Measurements from ENCODE around the gene PITPNB.

PITPNB gene

DNA sequence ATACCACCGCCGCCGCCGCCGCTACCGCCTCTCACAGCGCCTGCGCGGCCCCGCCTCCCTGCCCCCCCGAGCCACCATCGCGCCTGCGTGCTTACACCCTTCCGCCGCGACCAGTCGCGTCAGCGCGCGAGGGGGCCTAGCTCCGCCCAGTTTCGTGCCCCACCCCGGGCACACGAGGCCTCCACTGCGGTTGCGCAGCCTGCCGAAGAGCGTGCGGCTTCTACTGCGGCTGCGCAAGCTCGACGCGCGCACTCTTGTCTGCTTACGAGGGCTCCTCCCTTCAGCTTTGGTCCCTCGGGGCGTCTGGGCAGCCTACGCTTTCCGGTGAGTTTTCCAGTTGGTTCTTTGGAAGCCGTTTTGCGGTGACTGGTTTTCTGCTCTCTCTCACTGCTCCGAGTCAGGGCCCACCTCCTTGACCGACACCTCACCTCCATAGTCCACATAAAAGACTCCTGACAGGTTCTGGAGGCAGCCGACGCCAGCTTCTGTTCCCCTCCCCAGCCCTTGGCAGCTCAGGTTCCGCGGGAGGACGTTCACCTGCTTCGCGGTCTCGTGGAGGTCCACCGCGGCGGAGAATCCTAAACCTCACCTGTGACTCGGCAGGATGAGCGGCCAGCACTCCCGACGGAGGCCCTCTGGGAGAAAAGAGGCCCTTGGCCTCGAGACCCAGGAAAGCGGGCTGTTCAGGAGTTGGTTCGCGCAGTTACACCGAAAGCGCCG, at the start of gene PITPNB:
Gene PITPNB, minus strand, starts transcription at position 35 of the 720 bp plus-strand sequence. CDS start 65 bp downstream, outside the sequence.
- peak; percentile 58 for TF ChIP-seq POLR2A (IDR thresholded peaks at IDR 0.05; ENCODE audit: low read depth, low read length)
- FAIRE-seq (peak; percentile 86), DNase-seq (ENCODE audit: insufficient read length, low spot score) (peak; percentile 75)

DNA sequence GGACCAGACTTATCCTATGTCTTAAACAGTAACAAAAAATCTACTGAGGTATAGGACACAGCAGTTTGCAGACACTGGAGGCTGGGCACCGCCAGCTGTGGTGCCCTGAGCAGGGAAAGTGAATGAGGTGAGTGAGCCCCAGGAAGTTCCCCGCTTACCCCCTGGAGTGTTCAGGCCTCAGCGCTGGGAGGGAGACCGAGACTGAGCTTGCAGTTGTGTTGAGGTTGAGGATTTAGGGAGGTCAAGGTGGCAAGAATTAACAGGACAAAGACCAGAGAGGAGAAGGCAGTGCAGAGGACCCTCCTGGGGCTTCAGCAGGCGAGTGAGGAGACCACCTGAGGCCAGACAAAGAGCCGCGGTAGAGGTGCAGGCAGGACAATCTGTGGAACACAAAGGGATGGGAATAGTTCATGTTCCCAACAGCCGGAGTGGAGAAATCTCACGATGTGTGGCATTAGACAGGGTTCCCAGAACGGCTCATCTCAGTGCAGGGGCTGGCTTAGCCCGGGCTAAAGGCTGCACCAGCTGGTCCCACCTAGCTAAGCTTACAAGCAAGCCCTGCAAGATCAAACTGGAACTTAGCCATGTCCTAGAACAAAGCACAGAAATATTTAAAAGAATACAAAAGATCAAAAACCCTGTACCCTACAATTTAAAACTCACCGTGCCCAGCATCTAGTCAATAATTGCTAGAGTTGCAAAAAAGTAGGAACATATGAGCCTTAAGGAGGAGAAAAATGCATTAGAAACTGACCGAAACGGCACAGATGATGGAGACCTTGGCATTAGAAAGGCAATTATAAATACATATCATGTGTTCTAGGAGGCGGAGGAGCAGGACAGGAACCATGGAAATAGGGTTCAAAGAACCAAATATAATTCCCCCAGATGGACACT, 47.4 kb upstream of the PITPNB start:
- no peak for FAIRE-seq
- no peak for DNase-seq (ENCODE audit: insufficient read length, low spot score)
- no peak for TF ChIP-seq POLR2A (IDR thresholded peaks at IDR 0.05; ENCODE audit: low read depth, low read length)

GRCh38 chr22:27962268-27963044, 43.4 kb upstream of the PITPNB start:
- FAIRE-seq (no peak), DNase-seq (ENCODE audit: insufficient read length, low spot score) (no peak)
- TF ChIP-seq POLR2A (IDR thresholded peaks at IDR 0.05; ENCODE audit: low read depth, low read length), result no peak

DNA sequence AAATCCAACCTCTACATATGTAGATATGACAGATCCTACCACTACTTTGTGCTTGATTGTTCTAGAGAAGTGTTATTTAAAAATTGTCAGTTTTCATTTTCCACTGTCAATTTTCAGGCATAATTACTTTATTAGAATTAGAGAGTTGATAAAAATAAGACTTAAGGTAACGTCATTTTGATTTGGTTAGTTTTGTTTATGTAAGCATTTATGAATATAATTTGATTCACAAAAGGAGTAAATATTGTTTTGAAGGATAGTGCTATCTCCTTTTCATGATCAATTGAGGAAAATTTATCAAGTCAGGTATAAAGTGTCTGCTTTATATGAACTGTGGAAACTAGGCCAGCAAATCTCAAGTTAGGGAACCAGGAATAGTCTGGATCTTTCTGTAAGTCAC, 42.6 kb upstream of the PITPNB start:
- TF ChIP-seq POLR2A (IDR thresholded peaks at IDR 0.05; ENCODE audit: low read depth, low read length), result no peak
- DNase-seq (ENCODE audit: insufficient read length, low spot score) (no peak), FAIRE-seq (no peak)

DNA sequence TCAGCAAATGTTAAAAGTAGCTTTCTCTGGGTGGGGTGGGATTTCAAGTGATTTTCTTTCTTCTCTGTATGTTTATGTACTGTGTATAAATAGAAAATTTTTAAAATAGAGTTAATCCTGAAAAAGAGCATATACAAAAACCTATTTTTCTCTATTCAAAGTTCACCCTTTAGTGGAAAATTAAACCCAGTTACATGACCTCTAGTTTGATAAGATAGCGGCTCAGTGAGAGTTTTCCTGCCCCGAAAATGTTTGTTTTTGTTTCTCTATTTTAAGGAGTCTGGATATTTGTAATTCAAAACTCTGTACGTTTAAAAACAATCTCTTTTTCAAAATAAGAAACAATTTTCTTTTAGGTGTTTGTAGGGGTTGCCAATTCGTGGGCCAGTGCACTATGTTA, 42.1 kb upstream of the PITPNB start:
- TF ChIP-seq POLR2A (IDR thresholded peaks at IDR 0.05; ENCODE audit: low read depth, low read length), result no peak
- DNase-seq (ENCODE audit: insufficient read length, low spot score) (no peak), FAIRE-seq (no peak)

DNA sequence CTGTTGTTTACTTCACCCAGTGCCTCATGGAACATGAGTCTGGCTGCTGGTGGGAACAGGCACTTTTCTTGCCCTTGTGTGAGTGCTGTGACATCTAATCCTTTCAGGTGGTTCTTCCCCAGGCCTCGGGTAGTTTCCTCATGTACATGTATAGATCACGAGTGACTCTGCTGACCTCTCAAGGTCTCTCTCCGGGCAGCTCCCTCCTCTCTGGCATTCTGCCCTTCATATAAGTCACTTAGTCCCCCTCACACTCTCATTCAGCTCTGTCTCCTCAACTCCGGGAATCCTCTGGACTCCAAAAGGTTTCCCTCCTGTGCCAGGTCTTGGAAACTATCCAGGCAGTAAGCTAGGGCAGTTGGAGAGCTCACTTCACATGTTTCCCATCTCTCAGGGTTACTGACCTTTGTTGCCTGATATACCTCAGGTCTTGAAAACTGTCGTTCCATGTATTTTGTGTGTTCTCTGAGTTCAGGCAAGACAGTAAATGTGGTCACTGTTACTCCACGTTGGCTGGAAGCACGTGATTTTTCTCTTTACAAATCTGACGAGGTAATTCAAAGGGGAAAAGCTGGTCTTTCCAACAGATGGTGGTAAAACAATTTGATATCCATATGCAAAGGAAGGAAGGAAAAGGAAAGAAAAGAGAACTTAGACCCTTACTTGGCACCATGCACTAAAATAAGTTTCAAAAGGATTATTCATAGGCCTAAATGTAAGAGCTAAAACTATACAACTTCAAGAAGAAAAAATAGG, 40.5 kb upstream of the PITPNB start:
- no peak for DNase-seq (ENCODE audit: insufficient read length, low spot score)
- no peak for TF ChIP-seq POLR2A (IDR thresholded peaks at IDR 0.05; ENCODE audit: low read depth, low read length)
- FAIRE-seq, result no peak

DNA sequence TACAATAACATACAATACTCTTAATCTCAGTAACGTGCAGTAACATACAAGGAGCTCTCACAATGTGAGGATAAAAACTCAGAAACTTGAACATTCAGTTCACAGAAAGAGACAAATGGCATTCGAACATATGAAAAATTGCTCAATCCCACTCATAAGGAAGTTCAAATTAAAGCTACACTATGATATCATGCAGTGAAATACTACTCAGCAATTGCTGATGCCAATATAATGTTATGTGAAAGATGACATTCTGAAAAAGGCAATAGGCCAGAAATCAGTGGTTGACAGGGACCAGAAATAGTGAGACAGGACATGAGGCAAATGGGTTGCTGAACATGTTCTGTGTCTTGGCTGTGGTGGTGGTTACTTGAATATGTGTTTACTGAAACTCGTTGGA, 33.7 kb upstream of the PITPNB start:
- TF ChIP-seq POLR2A (IDR thresholded peaks at IDR 0.05; ENCODE audit: low read depth, low read length), result no peak
- no peak for DNase-seq (ENCODE audit: insufficient read length, low spot score)
- no peak for FAIRE-seq

GRCh38 chr22:27952091-27952490, 33.0 kb upstream of the PITPNB start:
- DNase-seq (ENCODE audit: insufficient read length, low spot score), result no peak
- FAIRE-seq, result no peak
- no peak for TF ChIP-seq POLR2A (IDR thresholded peaks at IDR 0.05; ENCODE audit: low read depth, low read length)

- DNase-seq (ENCODE audit: insufficient read length, low spot score) (no peak), FAIRE-seq (no peak)
- TF ChIP-seq POLR2A (IDR thresholded peaks at IDR 0.05; ENCODE audit: low read depth, low read length), result no peak
These were observed 30.4 kb upstream of the PITPNB start for GRCh38 chr22:27949421-27949820.

DNA sequence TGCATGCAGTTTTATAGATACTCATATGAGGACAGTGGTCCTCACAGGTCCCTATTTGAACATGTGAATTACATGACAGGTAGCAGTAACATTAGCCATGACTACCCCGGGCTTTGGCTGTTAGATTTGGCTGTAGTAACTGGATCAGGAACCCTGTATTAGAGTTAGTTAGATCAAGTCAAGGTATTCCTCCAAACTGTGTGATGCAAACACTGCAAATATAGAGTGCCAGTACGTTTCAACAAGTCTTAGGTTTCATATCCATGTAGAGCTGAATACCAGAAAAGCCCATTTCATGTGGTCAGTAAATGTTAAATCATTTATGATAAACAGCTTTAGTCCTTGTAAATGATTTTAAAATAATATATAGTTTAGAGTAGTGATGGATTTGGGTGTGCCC, 29.5 kb upstream of the PITPNB start:
- no peak for DNase-seq (ENCODE audit: insufficient read length, low spot score)
- no peak for TF ChIP-seq POLR2A (IDR thresholded peaks at IDR 0.05; ENCODE audit: low read depth, low read length)
- no peak for FAIRE-seq

DNA sequence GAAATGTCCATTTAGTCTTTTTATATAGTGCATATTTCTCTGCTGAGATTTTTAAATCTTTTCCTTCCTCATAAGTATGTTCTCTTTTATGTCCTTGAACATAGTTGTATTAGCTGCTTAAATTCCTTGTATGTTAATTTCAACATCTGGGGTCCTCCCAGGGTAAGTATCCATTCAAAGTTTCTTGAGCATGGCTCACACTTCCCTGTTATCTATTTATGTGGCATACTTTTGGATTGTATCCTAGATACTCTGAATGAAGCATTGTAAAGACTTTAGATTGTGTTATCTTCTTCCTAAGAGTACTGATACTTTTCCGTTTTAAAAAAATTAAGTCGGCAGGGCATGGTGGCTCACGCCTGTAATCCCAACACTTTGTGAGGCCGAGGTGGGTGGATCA, 28.4 kb upstream of the PITPNB start:
- DNase-seq (ENCODE audit: insufficient read length, low spot score), result no peak
- no peak for TF ChIP-seq POLR2A (IDR thresholded peaks at IDR 0.05; ENCODE audit: low read depth, low read length)
- FAIRE-seq, result no peak

DNA sequence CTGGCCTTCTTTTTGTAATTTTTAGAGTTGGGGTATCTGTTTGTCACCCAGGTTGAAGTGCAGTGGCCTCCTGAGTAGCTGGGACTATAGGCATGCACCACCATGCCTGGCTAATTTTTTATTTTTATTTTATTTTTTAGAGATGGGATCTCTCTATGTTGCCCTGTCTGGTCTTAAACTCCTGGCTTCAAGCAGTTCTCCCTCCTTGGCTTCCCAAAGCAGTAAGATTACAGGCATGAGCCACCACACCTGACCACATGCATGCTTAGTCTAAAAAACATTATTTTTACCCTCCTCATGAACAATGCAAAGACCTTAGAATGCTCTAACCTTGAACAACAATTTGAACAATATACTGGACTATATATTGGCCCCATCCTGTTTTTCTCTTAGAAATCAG, 22.1 kb upstream of the PITPNB start:
- no peak for DNase-seq (ENCODE audit: insufficient read length, low spot score)
- no peak for TF ChIP-seq POLR2A (IDR thresholded peaks at IDR 0.05; ENCODE audit: low read depth, low read length)
- no peak for FAIRE-seq

DNA sequence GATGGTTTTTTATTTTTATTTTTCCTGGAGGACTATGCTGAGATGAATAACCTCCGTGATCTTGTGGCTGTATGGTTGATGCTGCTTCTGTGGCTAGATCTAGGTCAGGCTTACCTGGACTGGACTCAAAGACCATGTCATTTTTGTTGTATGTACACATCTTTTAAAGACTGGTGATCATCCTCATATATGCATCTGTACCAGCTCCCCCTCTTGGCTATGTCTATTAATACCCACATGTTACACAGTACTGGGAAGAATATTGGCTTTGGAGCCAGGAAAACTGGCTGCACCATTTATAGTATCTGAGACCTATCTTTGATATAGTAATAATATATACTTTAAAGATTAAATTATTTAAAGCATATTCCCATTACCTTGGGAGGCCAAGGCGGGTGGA, 18.4 kb upstream of the PITPNB start:
- no peak for FAIRE-seq
- no peak for DNase-seq (ENCODE audit: insufficient read length, low spot score)
- no peak for TF ChIP-seq POLR2A (IDR thresholded peaks at IDR 0.05; ENCODE audit: low read depth, low read length)
